ENCODE results near the gene CD248.
"Not testable (repeated sequence)": the region's sequence is repeated elsewhere in the genome, so short reads cannot be mapped to it uniquely, and the experiment has no call there.

CD248 gene

DNA sequence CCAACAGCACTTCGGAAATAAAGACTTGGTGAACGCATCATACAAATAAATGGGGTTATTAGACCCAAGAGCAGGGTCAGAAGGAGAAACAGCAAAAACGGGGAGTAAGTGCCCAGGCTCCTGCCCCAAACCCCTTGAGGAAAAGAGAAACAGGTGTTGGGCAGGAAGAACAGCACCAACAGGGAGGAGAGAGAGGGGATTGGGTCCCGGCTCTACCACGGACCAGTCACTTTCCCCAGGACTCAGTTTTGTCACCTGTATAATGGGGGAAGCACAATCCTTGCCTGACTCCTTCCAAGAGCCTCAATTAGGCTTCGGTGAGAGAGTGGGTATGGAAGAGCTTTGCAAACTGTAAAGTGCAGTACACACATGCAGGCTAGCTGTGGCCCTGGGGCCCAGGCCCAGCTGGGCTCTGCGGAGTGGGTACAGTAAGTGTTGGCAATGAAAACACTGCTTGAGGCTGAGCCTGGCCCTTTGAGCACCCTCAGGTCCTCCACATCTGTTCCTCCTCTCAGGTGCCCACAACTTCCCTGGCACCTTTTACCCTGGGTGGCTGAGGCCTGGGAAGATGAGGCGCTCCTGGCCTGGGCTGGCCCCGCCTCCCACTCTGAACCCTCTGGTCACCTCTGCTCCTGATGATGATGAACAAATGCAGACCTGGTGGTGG lies 45.8 kb upstream of the CD248 start:
- Histone ChIP-seq H3K36me3 (peaks cover 62% of the 10 kb centered on the region), H3K4me3 (ENCODE audit: low read depth, low read length) (no peak overlapping the region), H3K27me3 (ENCODE audit: insufficient read depth, low read depth, severe bottlenecking) (no peaks in the 10 kb centered on the region), H3K9me3 (ENCODE audit: severe bottlenecking) (no peaks in the 10 kb centered on the region), H3K27ac (no peak overlapping the region)
- TF ChIP-seq, protein P1, sequence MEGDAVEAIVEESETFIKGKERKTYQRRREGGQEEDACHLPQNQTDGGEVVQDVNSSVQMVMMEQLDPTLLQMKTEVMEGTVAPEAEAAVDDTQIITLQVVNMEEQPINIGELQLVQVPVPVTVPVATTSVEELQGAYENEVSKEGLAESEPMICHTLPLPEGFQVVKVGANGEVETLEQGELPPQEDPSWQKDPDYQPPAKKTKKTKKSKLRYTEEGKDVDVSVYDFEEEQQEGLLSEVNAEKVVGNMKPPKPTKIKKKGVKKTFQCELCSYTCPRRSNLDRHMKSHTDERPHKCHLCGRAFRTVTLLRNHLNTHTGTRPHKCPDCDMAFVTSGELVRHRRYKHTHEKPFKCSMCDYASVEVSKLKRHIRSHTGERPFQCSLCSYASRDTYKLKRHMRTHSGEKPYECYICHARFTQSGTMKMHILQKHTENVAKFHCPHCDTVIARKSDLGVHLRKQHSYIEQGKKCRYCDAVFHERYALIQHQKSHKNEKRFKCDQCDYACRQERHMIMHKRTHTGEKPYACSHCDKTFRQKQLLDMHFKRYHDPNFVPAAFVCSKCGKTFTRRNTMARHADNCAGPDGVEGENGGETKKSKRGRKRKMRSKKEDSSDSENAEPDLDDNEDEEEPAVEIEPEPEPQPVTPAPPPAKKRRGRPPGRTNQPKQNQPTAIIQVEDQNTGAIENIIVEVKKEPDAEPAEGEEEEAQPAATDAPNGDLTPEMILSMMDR (IDR thresholded peaks at IDR 0.05; ENCODE audit: low read depth, low read length): no peak
- no peak for DNase-seq

DNA sequence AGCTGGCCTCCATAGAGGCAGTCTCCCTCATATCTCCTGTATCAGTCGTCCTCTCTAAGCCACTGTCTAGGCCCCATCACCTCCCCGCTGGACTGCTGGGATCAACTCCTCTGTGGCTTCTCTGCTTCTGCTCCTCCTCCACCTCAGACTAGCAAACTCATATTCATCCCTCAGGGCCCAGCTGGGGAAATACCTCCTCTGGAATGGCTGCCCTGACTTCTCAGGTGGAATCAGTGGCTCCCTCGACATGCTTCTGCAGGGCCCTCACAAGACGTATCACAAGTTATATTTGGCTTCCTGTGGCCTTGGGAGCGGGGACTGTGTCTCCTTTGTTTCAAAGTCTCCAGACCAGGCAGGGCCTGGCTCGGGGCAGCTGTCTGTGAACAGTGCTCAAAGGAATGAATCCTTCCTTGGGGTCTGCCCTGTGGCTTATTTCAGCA lies 44.7 kb upstream of the CD248 start:
- H3K9me3 ChIP-seq (ENCODE audit: severe bottlenecking): no peaks in the 10 kb centered on the region
- no peak for DNase-seq
- H3K27me3 ChIP-seq (ENCODE audit: insufficient read depth, low read depth, severe bottlenecking): no peaks in the 10 kb centered on the region
- H3K36me3 ChIP-seq: peaks cover 52% of the 10 kb centered on the region
- TF ChIP-seq, protein P1 (IDR thresholded peaks at IDR 0.05; ENCODE audit: low read depth, low read length): no peak
- no peak overlapping the region for H3K4me3 ChIP-seq (ENCODE audit: low read depth, low read length)
- no peak overlapping the region for H3K27ac ChIP-seq

DNA sequence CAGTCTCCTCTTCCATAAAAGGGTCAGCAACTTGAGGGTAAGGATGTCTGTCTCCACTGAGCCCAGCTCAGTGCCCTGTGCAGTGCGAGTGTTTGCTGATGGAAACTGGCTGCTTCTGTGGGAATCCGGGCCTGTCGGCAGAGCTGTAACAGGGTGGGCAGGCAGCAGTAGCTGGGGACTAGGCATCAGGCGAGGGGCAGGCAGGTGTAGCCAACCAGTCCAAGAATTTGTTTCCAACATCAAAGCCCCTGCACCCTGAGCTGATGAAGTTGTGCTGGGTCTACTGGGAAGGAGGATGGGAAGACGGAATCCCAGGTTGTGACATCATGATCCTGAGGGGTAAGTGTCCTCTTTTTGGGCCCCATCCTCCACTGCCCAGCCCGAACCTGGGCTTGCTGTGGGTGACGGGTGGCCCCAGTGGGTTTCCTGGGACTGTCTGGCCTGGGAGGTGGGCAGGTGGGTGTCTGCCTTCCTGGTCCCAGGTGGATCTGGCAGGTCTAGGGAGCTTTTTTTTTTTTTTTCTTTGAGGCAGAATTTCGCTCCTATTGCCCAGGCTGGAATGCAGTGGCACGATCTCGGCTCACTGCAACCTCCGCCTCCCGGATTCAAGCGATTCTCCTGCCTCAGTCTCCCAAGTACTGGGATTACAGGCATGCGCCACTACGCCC lies 43.7 kb upstream of the CD248 start:
- Histone ChIP-seq H3K27ac (no peak overlapping the region), H3K9me3 (ENCODE audit: severe bottlenecking) (no peaks in the 10 kb centered on the region), H3K36me3 (peaks cover 52% of the 10 kb centered on the region), H3K27me3 (ENCODE audit: insufficient read depth, low read depth, severe bottlenecking) (no peaks in the 10 kb centered on the region), H3K4me3 (ENCODE audit: low read depth, low read length) (no peak overlapping the region)
- TF ChIP-seq, protein P1 (IDR thresholded peaks at IDR 0.05; ENCODE audit: low read depth, low read length): no peak
- DNase-seq: no peak

DNA sequence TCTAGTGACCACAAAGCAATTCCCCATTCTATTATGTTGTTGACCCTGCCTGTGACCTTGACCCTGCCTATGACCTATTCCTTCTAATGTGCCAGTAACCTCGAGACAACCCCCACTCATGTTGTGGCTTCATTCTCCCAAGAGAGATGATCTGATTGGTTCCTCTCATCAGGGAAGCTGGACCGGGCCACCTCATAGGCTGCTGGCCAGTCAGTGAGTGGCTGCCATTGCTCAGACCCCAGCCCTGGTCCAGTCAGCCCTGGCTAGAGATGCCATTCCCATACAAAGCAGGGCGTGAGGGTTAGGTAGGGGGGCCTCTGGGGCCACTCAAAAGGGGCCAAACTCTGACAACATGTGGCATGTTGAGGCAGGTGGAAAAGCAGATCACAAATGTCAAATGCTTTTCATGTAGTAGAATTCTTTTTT lies 42.8 kb upstream of the CD248 start:
- Histone ChIP-seq H3K27me3 (ENCODE audit: insufficient read depth, low read depth, severe bottlenecking) (no peaks in the 10 kb centered on the region), H3K4me3 (ENCODE audit: low read depth, low read length) (no peak overlapping the region), H3K9me3 (ENCODE audit: severe bottlenecking) (no peaks in the 10 kb centered on the region), H3K27ac (no peak overlapping the region), H3K36me3 (peaks cover 54% of the 10 kb centered on the region)
- TF ChIP-seq, protein P1 (IDR thresholded peaks at IDR 0.05; ENCODE audit: low read depth, low read length): no peak
- no peak for DNase-seq

DNA sequence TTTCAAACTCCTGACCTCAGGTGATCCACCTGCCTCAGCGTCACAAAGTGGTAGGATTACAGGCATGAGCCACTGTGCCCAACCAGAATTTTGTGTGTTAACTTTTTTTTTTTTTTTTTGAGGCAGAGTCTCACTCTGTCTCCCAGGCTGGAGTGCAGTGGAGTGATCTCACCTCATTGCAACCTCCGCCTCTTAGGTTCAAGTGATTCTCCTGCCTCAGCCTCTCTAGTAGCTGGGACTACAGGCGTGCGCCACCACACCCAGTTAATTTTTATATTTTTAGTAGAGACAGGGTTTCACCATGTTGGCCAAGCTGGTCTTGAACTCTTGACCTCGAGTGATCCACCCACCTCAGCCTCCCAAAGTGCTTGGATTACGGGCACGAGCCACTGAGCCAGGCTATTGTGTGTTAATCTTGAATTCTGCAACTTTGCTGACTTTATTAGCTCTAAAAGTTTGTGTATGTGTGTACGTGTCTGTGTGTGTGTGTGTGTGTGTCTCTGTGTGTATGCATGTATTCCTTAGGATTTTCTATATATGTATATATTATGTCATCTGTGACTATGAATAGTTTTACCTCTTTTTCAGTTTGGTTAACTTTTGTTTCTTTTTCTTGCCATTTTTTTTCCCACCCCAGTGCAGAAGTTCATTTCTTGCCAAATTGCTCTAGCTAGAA lies 33.9 kb upstream of the CD248 start:
- not testable (repeated sequence) for H3K9me3 ChIP-seq (ENCODE audit: severe bottlenecking); H3K27ac ChIP-seq; DNase-seq; H3K27me3 ChIP-seq (ENCODE audit: insufficient read depth, low read depth, severe bottlenecking); H3K4me3 ChIP-seq (ENCODE audit: low read depth, low read length)
- H3K36me3 ChIP-seq: peaks cover 36% of the 10 kb centered on the region

DNA sequence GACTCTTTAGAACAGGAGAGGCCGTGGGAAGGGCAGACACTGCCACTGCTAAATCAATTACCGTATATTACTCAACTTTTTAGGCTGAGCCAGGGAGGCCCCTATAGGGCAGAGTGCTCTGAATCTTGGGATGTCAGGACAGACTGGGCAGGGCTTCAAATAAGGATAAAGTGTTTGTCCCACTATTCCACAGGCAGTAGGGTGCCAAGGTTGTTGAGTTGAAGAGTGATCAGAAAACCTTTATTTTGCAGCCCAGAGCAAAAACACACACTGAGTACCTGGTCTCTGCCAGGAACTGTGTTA lies 32.2 kb upstream of the CD248 start:
- Histone ChIP-seq H3K9me3 (ENCODE audit: severe bottlenecking) (no peaks in the 10 kb centered on the region), H3K27me3 (ENCODE audit: insufficient read depth, low read depth, severe bottlenecking) (no peaks in the 10 kb centered on the region), H3K27ac (no peak overlapping the region), H3K36me3 (peaks cover 22% of the 10 kb centered on the region), H3K4me3 (ENCODE audit: low read depth, low read length) (no peak overlapping the region)
- TF ChIP-seq, protein P1 (IDR thresholded peaks at IDR 0.05; ENCODE audit: low read depth, low read length): no peak
- DNase-seq: no peak
